AG04449 (cell line): ENCODE measurements around the gene FCN1.

Experiments
- CTCF ChIA-PET: fragments of 350-600 bp; formaldehyde crosslinking; extraction: SDS; loops from one replicate; lab custom pipeline; 2021; ENCODE audit warnings: antibody characterized with exemption; lab: Yijun Ruan, JAX
- POLR2A ChIA-PET: fragments of 400-600, 350-600 bp; formaldehyde crosslinking; extraction: SDS; loops from one replicate; lab custom pipeline; 2020; ENCODE audit warnings: antibody characterized with exemption, inconsistent platforms; lab: Yijun Ruan, JAX
- DNase-seq: peaks from one replicate; pipeline ENCODE4 v3.0.0-alpha.2; 2010; ENCODE audit warnings: low read depth, low spot score
- H3K4me3 ChIP-seq: 2 replicates; pipeline ENCODE4 v1.5.1; 2011; ENCODE audit warnings: low read depth, mild to moderate bottlenecking, control low read depth, low read length
- CTCF ChIP-seq: IDR thresholded peaks from one replicate; pipeline ENCODE4 v1.5.1; 2011; ENCODE audit warnings: mild to moderate bottlenecking, moderate library complexity, low read length, control low read depth, inconsistent platforms; ENCODE audit not compliant: insufficient read depth; ENCODE audit errors: missing control alignments

FCN1 gene

DNA sequence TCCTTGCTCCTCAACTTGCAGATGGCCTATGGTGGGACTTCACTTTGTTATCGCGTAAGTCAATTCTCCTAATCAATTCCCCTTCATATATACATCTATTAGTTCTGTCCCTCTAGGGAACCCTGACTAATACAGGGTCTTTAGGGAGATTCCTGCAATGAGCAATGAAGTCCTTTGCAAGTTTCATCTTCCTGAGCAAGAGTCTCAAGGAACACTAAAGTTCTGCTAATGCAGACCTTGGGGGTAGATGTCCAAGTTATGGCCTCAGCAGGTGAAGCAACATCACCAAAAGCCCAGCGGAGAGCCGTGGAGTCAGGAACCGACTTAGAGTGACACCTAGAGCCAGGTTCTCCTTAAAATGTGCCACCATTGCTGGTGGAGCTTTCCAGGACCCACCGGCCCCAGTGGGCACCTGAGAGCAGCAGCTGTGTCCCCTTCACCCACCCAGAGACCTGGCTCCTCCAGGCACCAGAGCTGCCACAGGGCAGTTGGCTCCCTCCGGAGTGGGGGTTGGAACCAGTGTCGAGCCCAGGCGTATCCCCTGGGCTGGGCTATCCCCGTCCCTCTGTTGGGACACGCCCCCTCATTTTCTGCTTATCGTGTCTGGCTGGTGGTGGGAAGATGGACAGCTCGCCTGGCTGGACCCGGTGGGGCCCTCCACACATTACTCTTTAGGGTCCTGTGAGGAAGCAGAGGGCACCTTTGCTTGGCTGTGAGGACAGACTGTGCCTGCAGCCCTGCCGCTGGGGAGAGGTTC is 10.9 kb upstream of the FCN1 start:
- CTCF ChIA-PET = no interaction called here
- H3K4me3 ChIP-seq = no peak overlapping the region
- no peak for DNase-seq
- POLR2A ChIA-PET = no interaction called here
- no peak for TF ChIP-seq CTCF

GRCh38 chr9:134925011-134925511 is 7.3 kb upstream of the FCN1 start:
- no peak for DNase-seq
- TF ChIP-seq CTCF = no peak
- CTCF ChIA-PET = no interaction called here
- POLR2A ChIA-PET = no interaction called here
- H3K4me3 ChIP-seq = no peak overlapping the region

DNA sequence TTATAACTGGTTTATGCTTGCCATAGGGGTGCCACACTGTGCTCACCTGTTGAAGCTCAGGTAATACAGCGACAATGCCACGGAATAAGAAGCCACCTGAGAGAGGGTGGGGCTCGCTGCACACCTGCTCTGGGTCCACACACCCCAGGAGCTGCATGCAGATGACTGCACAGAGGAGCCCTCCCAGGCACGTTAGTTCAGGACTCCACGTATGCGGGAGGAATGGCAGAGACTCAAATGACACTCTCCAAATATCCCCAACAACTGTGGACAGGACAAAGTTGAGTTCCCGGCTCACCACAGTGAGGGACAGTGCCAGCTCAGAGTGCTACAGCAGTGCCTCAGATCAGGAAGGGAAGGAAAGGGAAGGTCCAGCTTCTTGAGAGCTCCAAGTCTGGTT is 5.8 kb upstream of the FCN1 start:
- ChIA-PET CTCF (no interaction called here), POLR2A (no interaction called here)
- no peak for DNase-seq
- no peak overlapping the region for H3K4me3 ChIP-seq
- no peak for TF ChIP-seq CTCF

- no peak overlapping the region for H3K4me3 ChIP-seq
- DNase-seq = no peak
- TF ChIP-seq CTCF = no peak
- ChIA-PET CTCF (no interaction called here), POLR2A (no interaction called here)
Observed at GRCh38 chr9:134922932-134923240, 5.2 kb upstream of the FCN1 start.

- H3K4me3 ChIP-seq = no peak overlapping the region
- no peak for TF ChIP-seq CTCF
- CTCF ChIA-PET = no interaction called here
- POLR2A ChIA-PET = no interaction called here
- DNase-seq = no peak
Observed at GRCh38 chr9:134922066-134922931, 4.6 kb upstream of the FCN1 start.

- ChIA-PET POLR2A (no interaction called here), CTCF (no interaction called here)
- no peak for DNase-seq
- no peak for TF ChIP-seq CTCF
- H3K4me3 ChIP-seq = no peak overlapping the region
Observed at GRCh38 chr9:134919303-134919702, 1.6 kb upstream of the FCN1 start.
